ENCODE results near the gene FUT3. TPM values are rescaled to one million over a fixed set of nuclear protein-coding genes. Genes with fewer than 3 reads are reported as not detected.
"Not testable (repeated sequence)": the region's sequence is repeated elsewhere in the genome, so short reads cannot be mapped to it uniquely, and the experiment has no call there.

The FUT3 gene
- total RNA-seq, 4 donors from 2014 or later: 0.90 TPM; not detected in 3

DNA sequence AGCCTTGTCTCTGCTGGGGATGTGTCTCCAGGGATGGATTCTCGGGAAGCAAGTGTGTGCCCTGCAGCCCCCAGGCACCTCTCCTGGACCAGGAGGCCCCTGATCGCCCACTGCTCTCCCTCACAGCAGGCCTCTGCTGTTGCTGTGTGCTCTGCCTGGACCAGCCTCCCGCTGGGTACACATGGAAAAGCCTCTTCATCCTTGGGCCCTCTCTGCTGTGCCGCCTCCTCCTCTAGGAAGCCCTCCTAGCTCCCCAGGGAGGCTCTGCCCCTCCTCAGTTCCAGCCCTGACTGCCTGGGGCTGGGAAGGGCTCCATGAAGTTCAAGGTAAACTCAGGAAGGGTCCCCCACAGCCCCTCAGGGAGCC is 40.3 kb upstream of the FUT3 start:
- no peak overlapping the region for H3K27ac ChIP-seq
- peaks cover 0 to 30% (median 2%) of the 10 kb centered on the region in 3 donors for H3K36me3 ChIP-seq
- H3K4me1 ChIP-seq: peaks cover 0 to 12% (median 2%) of the 10 kb centered on the region in 4 donors
- H3K9me3 ChIP-seq: no peaks in the 10 kb centered on the region
- H3K4me3 ChIP-seq: no peak overlapping the region
- H3K27me3 ChIP-seq: peaks cover 0 to 42% of the 10 kb centered on the region in 2 donors
- TF ChIP-seq CTCF (IDR thresholded peaks at IDR 0.05): no peak
- no peak for TF ChIP-seq POLR2A (IDR thresholded peaks at IDR 0.05)
- TF ChIP-seq EP300 (IDR thresholded peaks at IDR 0.05): no peak
- no peak for DNase-seq (ENCODE audit: low spot score in 2 of 2)
- 36 to 50% methylated on average over 3 to 4 of the region's 4 CpGs for WGBS, 2 donors

GRCh38 chr19:5890099-5890498 is 38.9 kb upstream of the FUT3 start:
- Histone ChIP-seq H3K4me1 (peaks cover 0 to 12% (median 2%) of the 10 kb centered on the region in 4 donors), H3K36me3 (peaks cover 0 to 15% (median 0%) of the 10 kb centered on the region in 3 donors), H3K4me3 (no peak overlapping the region), H3K9me3 (no peaks in the 10 kb centered on the region), H3K27ac (no peak overlapping the region), H3K27me3 (peaks cover 0 to 49% of the 10 kb centered on the region in 2 donors)
- TF ChIP-seq POLR2A (IDR thresholded peaks at IDR 0.05) (no peak), CTCF (IDR thresholded peaks at IDR 0.05) (no peak), EP300 (IDR thresholded peaks at IDR 0.05) (no peak)
- DNase-seq (ENCODE audit: low spot score in 2 of 2): no peak
- WGBS, 2 donors: 40 to 43% methylated on average over 10 of the region's 10 CpGs

DNA sequence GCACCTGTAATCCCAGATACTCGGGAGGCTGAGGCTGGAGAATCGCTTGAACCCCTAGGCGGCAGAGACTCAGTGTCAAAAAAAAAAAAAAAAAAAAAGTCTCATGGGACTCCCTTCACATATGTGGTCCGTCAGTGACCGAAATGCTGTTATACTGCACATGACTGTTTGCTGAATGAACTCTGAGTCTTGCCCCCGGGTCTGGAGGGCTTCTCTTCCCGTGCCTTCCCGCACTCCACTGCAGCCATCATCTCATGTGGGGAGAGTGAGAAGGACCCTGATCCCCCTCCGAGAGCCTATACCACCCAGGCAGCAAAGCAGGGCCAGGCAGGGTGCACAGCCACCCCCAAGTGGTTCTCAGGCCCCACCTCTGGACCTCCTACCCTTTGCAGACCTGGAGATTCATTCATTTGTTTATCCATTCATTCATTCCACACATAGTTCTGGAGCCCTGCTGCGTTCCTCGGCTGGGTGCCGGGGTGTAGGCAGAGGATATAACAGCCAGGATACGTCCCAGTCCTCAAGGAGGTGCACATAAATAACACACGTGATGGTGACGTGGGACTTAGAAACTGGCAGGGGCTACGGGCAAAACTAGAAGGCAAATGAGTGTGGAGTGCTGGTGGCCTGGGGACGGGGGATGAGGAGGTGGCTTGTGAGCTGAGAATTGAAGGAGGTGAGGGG is 38.2 kb upstream of the FUT3 start:
- H3K36me3 ChIP-seq: peaks cover 0 to 9% (median 0%) of the 10 kb centered on the region in 3 donors
- 39 to 51% methylated on average over 17 of the region's 17 CpGs for WGBS, 2 donors
- no peak overlapping the region for H3K4me3 ChIP-seq
- H3K27ac ChIP-seq: no peak overlapping the region
- H3K27me3 ChIP-seq: peaks cover 0 to 49% of the 10 kb centered on the region in 2 donors
- no peaks in the 10 kb centered on the region for H3K9me3 ChIP-seq
- no peak for DNase-seq (ENCODE audit: low spot score in 2 of 2)
- peaks cover 0 to 12% (median 2%) of the 10 kb centered on the region in 4 donors for H3K4me1 ChIP-seq
- TF ChIP-seq EP300 (IDR thresholded peaks at IDR 0.05) (no peak), POLR2A (IDR thresholded peaks at IDR 0.05) (no peak), CTCF (IDR thresholded peaks at IDR 0.05) (no peak)

DNA sequence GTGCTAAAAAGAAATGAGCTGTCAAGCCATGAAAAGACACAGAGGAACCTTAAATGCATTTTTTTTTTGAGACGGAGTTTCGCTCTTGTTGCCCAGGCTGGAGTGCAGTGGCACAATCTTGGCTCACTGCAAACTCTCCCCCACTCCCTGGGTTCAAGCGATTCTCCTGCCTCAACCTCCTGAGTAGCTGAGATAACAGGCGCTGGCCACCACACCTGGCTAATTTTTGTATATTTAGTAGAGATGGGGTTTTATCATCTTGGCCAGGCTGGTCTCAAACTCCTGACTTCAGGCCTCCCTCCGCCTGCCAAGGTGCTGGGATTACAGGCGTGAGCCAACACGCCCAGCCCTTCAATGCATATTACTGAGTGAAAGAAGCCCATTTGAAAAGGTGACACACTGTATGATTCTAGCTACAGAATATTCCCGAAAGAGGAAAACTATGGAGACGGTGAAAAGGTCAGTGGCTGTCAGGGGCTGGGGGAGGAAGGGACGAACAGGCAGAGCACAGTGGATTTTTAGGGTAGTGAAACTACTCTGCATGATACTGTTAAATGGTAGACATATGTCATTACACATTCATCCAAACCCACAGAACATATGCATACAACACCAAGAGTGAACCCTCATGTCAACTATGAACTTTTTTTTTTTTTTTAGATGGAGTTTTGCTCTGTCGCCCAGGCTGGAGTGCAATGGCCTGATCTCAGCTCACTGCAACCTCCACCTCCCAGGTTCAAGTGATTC is 33.0 kb upstream of the FUT3 start:
- Histone ChIP-seq H3K27me3 (peaks cover 0 to 38% of the 10 kb centered on the region in 2 donors), H3K4me1 (peaks cover 0 to 12% (median 0%) of the 10 kb centered on the region in 4 donors)
- H3K9me3 ChIP-seq; H3K36me3 ChIP-seq; H3K4me3 ChIP-seq; DNase-seq (ENCODE audit: low spot score in 2 of 2); H3K27ac ChIP-seq: not testable (repeated sequence)
- 75 to 80% methylated on average over 11 of the region's 11 CpGs for WGBS, 2 donors

DNA sequence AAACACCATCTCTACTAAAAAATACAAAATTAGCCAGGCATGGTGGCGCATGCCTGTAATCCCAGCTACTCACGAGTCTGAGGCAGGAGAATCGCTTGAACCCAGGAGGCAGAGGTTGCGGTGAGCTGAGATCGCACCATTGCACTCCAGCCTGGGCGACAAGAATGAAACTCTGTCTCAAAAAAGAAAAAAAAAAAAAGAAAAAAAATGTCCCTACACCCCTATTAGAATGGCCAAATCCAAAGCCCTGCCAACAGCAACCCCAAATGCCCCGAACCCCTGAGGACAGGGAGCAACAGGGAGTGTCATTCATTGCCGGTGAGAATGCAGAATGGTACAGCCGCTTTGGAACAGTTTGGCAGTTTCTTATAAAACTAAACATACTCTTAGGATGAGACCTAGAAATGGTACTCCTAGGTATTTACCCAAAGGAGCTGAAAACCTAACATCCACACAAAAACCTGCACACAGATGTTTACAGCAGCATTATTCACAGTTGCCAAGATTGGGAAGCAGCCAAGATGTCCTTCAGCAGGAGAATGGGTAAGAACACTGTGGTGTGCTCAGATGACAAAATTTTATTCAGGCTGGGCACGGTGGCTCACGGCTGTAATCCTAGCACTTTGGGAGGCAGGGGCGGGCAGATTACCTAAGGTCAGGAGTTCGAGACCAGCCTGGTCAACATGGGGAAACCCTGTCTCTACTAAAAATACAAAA is 32.1 kb upstream of the FUT3 start:
- 70 to 72% methylated on average over 13 of the region's 13 CpGs for WGBS, 2 donors
- not testable (repeated sequence) for H3K27ac ChIP-seq

More for the DNA sequence above, 32.1 kb upstream of the FUT3 start:
- DNase-seq (ENCODE audit: low spot score in 2 of 2); H3K36me3 ChIP-seq; H3K9me3 ChIP-seq; H3K4me3 ChIP-seq: not testable (repeated sequence)
- H3K27me3 ChIP-seq: peaks cover 0 to 45% of the 10 kb centered on the region in 2 donors
- H3K4me1 ChIP-seq: peaks cover 0 to 12% (median 0%) of the 10 kb centered on the region in 4 donors

All from tibial nerve (tissue), 4 donors.